GM10248 (cell line): ENCODE measurements around the gene FAM229A.

Source experiments
- CTCF ChIA-PET: fragments of 300-600 bp; sonication (Branson Sonifier 250); formaldehyde crosslinking; extraction: SDS; loops from one replicate; lab custom pipeline; 2021; ENCODE audit warnings: antibody characterized with exemption; lab: Yijun Ruan, JAX
- POLR2A ChIA-PET: fragments of 350-650 bp; sonication (Branson Sonifier 250); formaldehyde crosslinking; extraction: SDS; loops from one replicate; lab custom pipeline; 2020; ENCODE audit warnings: antibody characterized with exemption; lab: Yijun Ruan, JAX
- DNase-seq: peaks from one replicate; pipeline ENCODE4 v3.0.0; 2012; ENCODE audit errors: extremely low spot score
- CTCF ChIP-seq: IDR thresholded peaks from 2 replicates; pipeline ENCODE4 v1.5.1; 2012; ENCODE audit warnings: mild to moderate bottlenecking, low read depth; ENCODE audit errors: extremely low read depth, missing control alignments, control extremely low read depth

FAM229A gene

DNA sequence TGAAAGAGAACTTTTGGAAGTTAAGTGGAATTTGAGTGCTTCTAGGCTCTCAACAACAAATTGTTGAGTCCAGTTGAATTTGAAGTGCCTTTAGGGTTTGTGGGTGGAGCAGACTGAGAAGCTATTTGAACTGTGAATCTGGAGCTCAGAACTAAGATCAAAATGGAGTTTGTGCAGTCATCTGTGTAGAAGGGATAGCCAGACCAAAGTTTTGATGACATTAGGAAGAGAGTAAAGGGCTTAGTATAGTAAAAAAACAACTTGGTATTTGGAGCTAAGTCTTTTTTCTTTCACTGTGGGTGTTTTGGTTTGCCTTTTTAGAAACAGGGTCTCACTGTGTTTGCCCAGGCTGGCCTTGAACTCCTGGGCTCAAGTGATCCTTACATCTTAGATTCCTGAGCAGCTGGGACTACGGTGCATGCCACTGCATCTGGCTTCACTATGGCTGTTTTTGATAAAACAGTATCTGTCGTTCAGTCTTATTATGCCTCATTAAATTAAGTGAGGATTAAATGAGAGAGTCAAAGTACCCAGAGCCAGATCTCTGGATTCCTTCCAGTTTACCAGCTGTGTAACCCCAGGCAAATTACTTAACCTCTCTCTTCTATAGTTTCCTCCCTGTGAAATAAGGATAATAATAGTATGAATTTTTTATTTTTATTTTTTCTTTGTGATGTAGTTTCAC, 50.4 kb downstream of the FAM229A start:
- CTCF ChIA-PET, result interaction anchor here (1.0 to 1.8 kb wide), 5 partner anchors 10 to 96 kb away, joined by 3 to 11 read pairs (median 3); partner anchors contain the start of gene MARCKSL1

More for the DNA sequence above, 50.4 kb downstream of the FAM229A start:
- no peak for TF ChIP-seq CTCF
- DNase-seq, result no peak
- POLR2A ChIA-PET, result interaction anchor here (0.5 to 2.4 kb wide), 2 partner anchors 24 to 70 kb away, joined by 3 to 10 read pairs; partner anchors contain the start of gene MARCKSL1
